Gastrocnemius medialis (tissue), 4 donors: Measurements from ENCODE around the gene CHCHD1.

Experiments used
- CTCF ChIP-seq, 5 experiments: fragments of 450-650 bp in 3 of 5; fragments of 200-600 bp in 2 of 5; sonication (generic) in 2 of 5; IDR thresholded peaks in 4 of 5; conservative IDR thresholded peaks in 1 of 5; 1 replicate in 4 of 5; 2 replicates in 1 of 5; pipeline ENCODE4 v1.5.1; 2016 to 2019; ENCODE audit warnings: antibody characterized with exemption in 5 of 5, mild to moderate bottlenecking in 3 of 5, moderate library complexity in 3 of 5
- POLR2A ChIP-seq, 2 donors: fragments of 450-650 bp; IDR thresholded peaks; one replicate each; pipeline ENCODE4 v1.6.1; 2017; ENCODE audit warnings: antibody characterized with exemption in 2 of 2, mild to moderate bottlenecking in 2 of 2, moderate library complexity in 2 of 2

GRCh38 chr10:73763343-73763742 lies 18.5 kb upstream of the CHCHD1 start:
- TF ChIP-seq POLR2A (IDR thresholded peaks at IDR 0.05) (no peak), CTCF (IDR thresholded peaks at IDR 0.05 in 4 of 5, conservative IDR thresholded peaks at IDR 0.05 in 1 of 5) (no peak)
